ENCODE results near the gene PCID2.

Gene PCID2

GRCh38 chr13:113143466-113144254, 64.8 kb downstream of the PCID2 start:
- Histone ChIP-seq H3K9me3 (ENCODE audit: insufficient read depth, low read depth, low read length) (no peaks in the 10 kb centered on the region), H3K4me1 (ENCODE audit: insufficient read depth, low read length) (no peaks in the 10 kb centered on the region), H3K27ac (ENCODE audit: low read length) (no peak overlapping the region), H3K27me3 (ENCODE audit: insufficient read depth, low read length) (no peaks in the 10 kb centered on the region), H3K4me3 (ENCODE audit: low read length) (no peak overlapping the region), H3K36me3 (ENCODE audit: insufficient read depth, low read depth, low read length) (no peaks in the 10 kb centered on the region), H3K9ac (ENCODE audit: low read depth, low read length) (no peak overlapping the region)

DNA sequence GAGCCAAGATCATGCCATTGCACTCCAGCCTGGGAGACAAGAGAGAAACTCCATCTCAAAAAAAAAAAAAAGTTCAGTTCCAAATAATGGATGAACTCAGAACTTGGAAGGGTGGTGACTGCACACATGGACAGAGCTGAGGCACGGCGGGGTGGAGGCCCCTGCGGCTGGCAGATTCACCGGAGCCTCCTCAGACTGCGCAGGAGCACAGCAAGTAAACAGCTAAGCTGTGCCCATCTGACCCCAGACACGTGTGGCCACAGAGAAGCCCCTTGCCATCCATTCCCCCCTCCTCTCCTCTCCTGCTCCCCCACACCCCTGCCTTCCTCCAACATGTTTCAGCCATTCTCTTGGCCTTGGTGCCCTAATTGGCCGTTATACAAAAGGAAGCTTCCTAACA, 65.6 kb downstream of the PCID2 start:
- H3K36me3 ChIP-seq (ENCODE audit: insufficient read depth, low read depth, low read length) = no peaks in the 10 kb centered on the region
- no peak overlapping the region for H3K4me3 ChIP-seq (ENCODE audit: low read length)
- peaks cover 5% of the 10 kb centered on the region; the same call in 1 of the 2 replicates for H3K4me1 ChIP-seq (ENCODE audit: insufficient read depth, low read length)
- H3K27ac ChIP-seq (ENCODE audit: low read length) = no peak overlapping the region
- H3K27me3 ChIP-seq (ENCODE audit: insufficient read depth, low read length) = no peaks in the 10 kb centered on the region
- H3K9me3 ChIP-seq (ENCODE audit: insufficient read depth, low read depth, low read length) = no peaks in the 10 kb centered on the region
- H3K9ac ChIP-seq (ENCODE audit: low read depth, low read length) = no peak overlapping the region

DNA sequence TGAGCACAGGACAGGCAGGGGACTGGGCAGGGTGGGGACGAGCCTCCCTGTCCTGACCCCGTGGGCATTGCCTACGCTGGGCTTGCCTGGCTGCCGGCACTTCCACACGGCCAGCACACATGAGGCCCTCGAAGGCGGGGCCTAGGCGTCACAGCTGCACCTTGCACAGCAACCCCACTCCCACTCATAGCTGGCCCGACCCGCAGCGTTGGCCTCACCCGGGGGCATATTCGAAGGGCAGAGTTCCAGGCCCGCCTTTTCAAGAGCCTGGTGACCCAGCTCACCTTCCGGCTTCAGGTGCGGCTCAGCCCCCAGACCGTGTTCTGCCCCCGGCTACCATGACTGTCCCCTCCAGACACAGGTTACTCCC, 66.9 kb downstream of the PCID2 start:
- H3K4me3 ChIP-seq (ENCODE audit: low read length) = no peak overlapping the region
- no peak overlapping the region for H3K9ac ChIP-seq (ENCODE audit: low read depth, low read length)
- no peaks in the 10 kb centered on the region for H3K9me3 ChIP-seq (ENCODE audit: insufficient read depth, low read depth, low read length)
- no peaks in the 10 kb centered on the region for H3K36me3 ChIP-seq (ENCODE audit: insufficient read depth, low read depth, low read length)
- H3K27me3 ChIP-seq (ENCODE audit: insufficient read depth, low read length) = no peaks in the 10 kb centered on the region
- H3K27ac ChIP-seq (ENCODE audit: low read length) = no peak overlapping the region
- peaks cover 15% of the 10 kb centered on the region; the same call in 1 of the 2 replicates for H3K4me1 ChIP-seq (ENCODE audit: insufficient read depth, low read length)

DNA sequence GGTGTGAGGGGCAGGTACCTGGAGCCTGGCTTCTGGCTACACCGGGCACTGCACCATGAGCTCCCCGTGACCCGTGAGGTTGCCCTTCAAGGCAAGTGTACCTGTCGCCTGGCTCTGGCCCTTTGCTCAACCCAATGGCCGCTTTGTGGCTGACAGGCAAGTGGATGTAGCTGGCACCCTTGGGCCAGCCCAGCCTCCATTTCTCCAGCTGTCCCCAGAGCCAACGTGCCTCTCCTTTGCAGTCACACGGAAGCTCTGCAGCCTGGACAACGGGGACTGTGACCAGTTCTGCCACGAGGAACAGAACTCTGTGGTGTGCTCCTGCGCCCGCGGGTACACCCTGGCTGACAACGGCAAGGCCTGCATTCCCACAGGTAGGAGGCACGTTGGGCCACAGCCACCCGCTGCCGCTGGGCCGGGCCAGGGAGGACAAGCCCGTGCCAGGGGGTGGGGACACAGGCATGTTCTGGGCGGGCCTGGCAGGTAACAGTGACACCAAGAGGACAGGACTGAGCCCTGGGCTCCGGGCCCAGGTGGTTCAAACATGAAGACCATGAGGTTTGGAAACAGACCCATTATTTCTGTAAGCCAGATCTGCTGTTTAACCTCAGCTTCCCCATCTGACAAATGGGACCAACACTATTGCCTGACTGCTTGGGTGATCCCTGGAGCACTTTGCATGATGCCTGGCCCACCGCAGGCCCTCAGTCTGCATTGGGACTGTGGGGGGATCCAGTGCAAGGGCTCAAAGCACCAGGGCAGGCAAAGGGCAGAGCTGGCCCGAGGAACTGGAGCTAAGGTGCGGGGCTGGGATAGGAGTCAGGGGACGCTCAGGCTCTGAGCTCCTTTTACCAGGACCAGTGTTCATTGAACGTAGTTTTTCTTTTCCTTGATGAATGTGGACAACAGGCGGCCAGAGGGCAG, 67.5 kb downstream of the PCID2 start:
- H3K4me3 ChIP-seq (ENCODE audit: low read length) = no peak overlapping the region
- no peak overlapping the region for H3K9ac ChIP-seq (ENCODE audit: low read depth, low read length)
- H3K27me3 ChIP-seq (ENCODE audit: insufficient read depth, low read length) = no peaks in the 10 kb centered on the region
- no peaks in the 10 kb centered on the region for H3K9me3 ChIP-seq (ENCODE audit: insufficient read depth, low read depth, low read length)
- H3K4me1 ChIP-seq (ENCODE audit: insufficient read depth, low read length) = peaks cover 15% of the 10 kb centered on the region; the same call in 1 of the 2 replicates
- no peak overlapping the region for H3K27ac ChIP-seq (ENCODE audit: low read length)
- no peaks in the 10 kb centered on the region for H3K36me3 ChIP-seq (ENCODE audit: insufficient read depth, low read depth, low read length)

DNA sequence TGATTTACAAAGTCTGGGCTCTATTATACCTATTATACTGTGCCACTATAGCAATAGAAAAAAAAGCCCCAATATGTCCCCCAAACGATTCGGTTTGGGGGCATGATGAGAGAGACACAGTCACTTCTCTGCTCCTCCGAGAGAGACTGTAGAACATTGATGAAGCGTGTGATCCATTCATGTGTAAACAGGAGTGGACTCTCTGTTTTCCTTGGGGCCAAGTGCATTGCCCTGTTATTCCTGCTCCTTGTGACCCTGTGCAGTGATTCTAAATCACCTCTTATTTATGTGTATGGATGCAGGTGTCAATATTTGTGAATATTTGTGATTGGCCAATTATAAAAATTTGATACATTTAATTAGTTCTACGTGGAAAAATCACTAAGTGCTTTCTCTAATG, 68.9 kb downstream of the PCID2 start:
- Histone ChIP-seq H3K9me3 (ENCODE audit: insufficient read depth, low read depth, low read length) (no peaks in the 10 kb centered on the region), H3K27ac (ENCODE audit: low read length) (no peak overlapping the region), H3K36me3 (ENCODE audit: insufficient read depth, low read depth, low read length) (no peaks in the 10 kb centered on the region), H3K27me3 (ENCODE audit: insufficient read depth, low read length) (no peaks in the 10 kb centered on the region), H3K4me3 (ENCODE audit: low read length) (no peak overlapping the region), H3K9ac (ENCODE audit: low read depth, low read length) (no peak overlapping the region), H3K4me1 (ENCODE audit: insufficient read depth, low read length) (peaks cover 15% of the 10 kb centered on the region; the same call in 1 of the 2 replicates)

DNA sequence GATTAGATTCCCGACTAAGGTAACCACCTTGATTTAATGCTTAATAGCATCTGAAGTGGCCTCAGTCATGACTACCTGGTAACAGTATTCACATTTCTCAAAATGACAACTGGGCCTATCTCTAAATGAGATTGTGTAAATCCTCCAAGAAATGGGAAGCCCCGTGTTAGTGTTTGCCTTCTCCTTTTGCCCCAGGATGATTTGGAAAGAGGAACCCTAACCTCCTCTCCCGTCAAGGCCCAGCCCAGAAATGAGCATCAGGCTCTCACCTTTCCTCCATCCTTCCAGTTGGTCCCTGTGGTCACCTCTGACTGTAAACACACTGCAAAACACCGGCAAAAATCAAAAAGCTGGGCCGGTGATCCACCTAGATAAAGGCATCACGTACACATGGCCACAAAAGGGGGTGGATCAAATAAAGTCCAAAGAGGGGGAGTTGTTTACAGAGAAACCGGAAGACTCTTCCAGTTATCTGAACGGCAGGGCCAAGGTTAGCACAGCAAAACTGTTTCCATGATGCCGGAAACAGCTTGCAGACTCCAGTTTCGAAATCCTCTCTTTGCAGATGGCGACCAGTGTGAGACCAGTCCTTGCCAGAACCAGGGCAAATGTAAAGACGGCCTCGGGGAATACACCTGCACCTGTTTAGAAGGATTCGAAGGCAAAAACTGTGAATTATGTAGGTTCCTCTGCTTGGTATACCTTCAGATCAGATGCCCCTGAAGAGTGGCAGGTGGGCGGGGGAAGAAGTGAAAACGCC, 69.5 kb downstream of the PCID2 start:
- no peaks in the 10 kb centered on the region for H3K9me3 ChIP-seq (ENCODE audit: insufficient read depth, low read depth, low read length)
- no peak overlapping the region for H3K9ac ChIP-seq (ENCODE audit: low read depth, low read length)
- H3K27me3 ChIP-seq (ENCODE audit: insufficient read depth, low read length) = no peaks in the 10 kb centered on the region
- no peak overlapping the region for H3K4me3 ChIP-seq (ENCODE audit: low read length)
- H3K4me1 ChIP-seq (ENCODE audit: insufficient read depth, low read length) = peaks cover 15% of the 10 kb centered on the region; the same call in 1 of the 2 replicates
- H3K36me3 ChIP-seq (ENCODE audit: insufficient read depth, low read depth, low read length) = no peaks in the 10 kb centered on the region
- H3K27ac ChIP-seq (ENCODE audit: low read length) = no peak overlapping the region

- Histone ChIP-seq H3K4me1 (ENCODE audit: insufficient read depth, low read length) (peaks cover 15% of the 10 kb centered on the region; the same call in 1 of the 2 replicates), H3K4me3 (ENCODE audit: low read length) (peak overlapping the region; percentile 15; the same call in 1 of the 2 replicates), H3K27ac (ENCODE audit: low read length) (no peak overlapping the region), H3K27me3 (ENCODE audit: insufficient read depth, low read length) (no peaks in the 10 kb centered on the region), H3K9me3 (ENCODE audit: insufficient read depth, low read depth, low read length) (no peaks in the 10 kb centered on the region), H3K9ac (ENCODE audit: low read depth, low read length) (peak overlapping the region; percentile 31; the same call in 1 of the 2 replicates), H3K36me3 (ENCODE audit: insufficient read depth, low read depth, low read length) (no peaks in the 10 kb centered on the region)
Measured at GRCh38 chr13:113137691-113138298, 70.7 kb downstream of the PCID2 start.

DNA sequence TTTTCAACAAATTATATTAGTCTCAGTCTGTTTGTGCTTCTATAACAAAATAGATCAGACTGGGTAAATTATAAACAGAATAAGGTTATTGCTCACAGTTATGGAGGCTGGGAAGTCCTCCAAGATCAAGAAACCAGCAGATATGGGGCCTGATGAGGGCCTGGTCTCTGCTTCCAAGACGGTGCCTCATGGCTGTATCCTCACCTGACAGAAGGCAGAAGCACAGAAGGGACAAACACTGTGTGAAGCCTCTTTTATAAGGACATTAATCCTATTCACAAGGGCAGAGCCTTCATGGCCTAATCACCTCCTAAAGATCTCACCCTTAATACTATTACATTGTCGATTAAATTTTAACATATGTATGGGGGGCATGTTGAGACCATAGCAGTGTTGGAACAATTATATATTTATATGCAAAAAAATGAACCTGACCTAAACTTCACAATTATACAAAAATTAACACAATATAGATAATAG, 73.1 kb downstream of the PCID2 start:
- Histone ChIP-seq H3K36me3 (ENCODE audit: insufficient read depth, low read depth, low read length) (no peaks in the 10 kb centered on the region), H3K4me3 (ENCODE audit: low read length) (no peak overlapping the region), H3K9me3 (ENCODE audit: insufficient read depth, low read depth, low read length) (no peaks in the 10 kb centered on the region), H3K27ac (ENCODE audit: low read length) (no peak overlapping the region), H3K27me3 (ENCODE audit: insufficient read depth, low read length) (no peaks in the 10 kb centered on the region), H3K9ac (ENCODE audit: low read depth, low read length) (no peak overlapping the region), H3K4me1 (ENCODE audit: insufficient read depth, low read length) (peaks cover 15% of the 10 kb centered on the region; the same call in 1 of the 2 replicates)

GRCh38 chr13:113129921-113130750, 78.3 kb downstream of the PCID2 start:
- Histone ChIP-seq H3K36me3 (ENCODE audit: insufficient read depth, low read depth, low read length) (no peaks in the 10 kb centered on the region), H3K9me3 (ENCODE audit: insufficient read depth, low read depth, low read length) (no peaks in the 10 kb centered on the region), H3K9ac (ENCODE audit: low read depth, low read length) (no peak overlapping the region), H3K27ac (ENCODE audit: low read length) (no peak overlapping the region), H3K4me1 (ENCODE audit: insufficient read depth, low read length) (no peaks in the 10 kb centered on the region), H3K27me3 (ENCODE audit: insufficient read depth, low read length) (no peaks in the 10 kb centered on the region; the same call in none of the 2 replicates), H3K4me3 (ENCODE audit: low read length) (no peak overlapping the region)

GRCh38 chr13:113129480-113129879, 79.0 kb downstream of the PCID2 start:
- Histone ChIP-seq H3K9ac (ENCODE audit: low read depth, low read length) (no peak overlapping the region), H3K9me3 (ENCODE audit: insufficient read depth, low read depth, low read length) (no peaks in the 10 kb centered on the region), H3K36me3 (ENCODE audit: insufficient read depth, low read depth, low read length) (no peaks in the 10 kb centered on the region), H3K27me3 (ENCODE audit: insufficient read depth, low read length) (no peaks in the 10 kb centered on the region; the same call in none of the 2 replicates), H3K4me3 (ENCODE audit: low read length) (no peak overlapping the region), H3K4me1 (ENCODE audit: insufficient read depth, low read length) (no peaks in the 10 kb centered on the region), H3K27ac (ENCODE audit: low read length) (no peak overlapping the region)

Measured in iPS-20b (cell line).